GM19238 (cell line): Measurements from ENCODE around the gene ZNF519.

Source experiments
- DNase-seq: peaks from one replicate; pipeline ENCODE4 v3.0.0; 2011; ENCODE audit warnings: low spot score; ENCODE audit not compliant: insufficient read length

ZNF519 gene

DNA sequence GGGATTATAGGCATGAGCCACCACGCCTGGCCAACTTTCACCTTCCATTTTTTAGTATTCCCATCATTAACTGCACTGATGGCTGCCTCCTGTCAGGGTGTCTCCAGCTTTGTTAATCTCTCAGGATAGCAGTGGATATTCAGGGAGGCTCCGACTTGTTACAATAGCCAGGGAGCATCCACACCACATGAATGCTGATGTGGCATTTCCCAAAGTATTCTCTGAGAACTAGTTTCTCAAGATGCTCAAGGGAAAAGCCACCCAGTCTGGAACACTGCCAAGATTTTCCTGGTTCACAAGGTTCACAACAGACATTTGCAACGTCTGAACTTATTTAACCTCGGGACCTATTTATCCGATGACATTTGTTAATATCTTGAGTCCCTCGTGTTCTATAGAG, 33.8 kb downstream of the ZNF519 start:
- DNase-seq, result no peak

GRCh38 chr18:14097761-14098160, 34.5 kb downstream of the ZNF519 start:
- DNase-seq, result no peak

GRCh38 chr18:14093307-14093915, 38.8 kb downstream of the ZNF519 start:
- DNase-seq, result no peak

GRCh38 chr18:14092625-14093306, 39.5 kb downstream of the ZNF519 start:
- DNase-seq, result no peak

- DNase-seq, result no peak
Observed at GRCh38 chr18:14089781-14090180, 42.5 kb downstream of the ZNF519 start.

GRCh38 chr18:14089191-14089590, 43.0 kb downstream of the ZNF519 start:
- DNase-seq, result no peak

- peak; percentile 5 for DNase-seq
Observed at GRCh38 chr18:14086458-14087231, 45.6 kb downstream of the ZNF519 start.

GRCh38 chr18:14085770-14086457, 46.3 kb downstream of the ZNF519 start:
- DNase-seq, result no peak

- no peak for DNase-seq
Observed at GRCh38 chr18:14075196-14075595, 57.0 kb downstream of the ZNF519 start.

DNA sequence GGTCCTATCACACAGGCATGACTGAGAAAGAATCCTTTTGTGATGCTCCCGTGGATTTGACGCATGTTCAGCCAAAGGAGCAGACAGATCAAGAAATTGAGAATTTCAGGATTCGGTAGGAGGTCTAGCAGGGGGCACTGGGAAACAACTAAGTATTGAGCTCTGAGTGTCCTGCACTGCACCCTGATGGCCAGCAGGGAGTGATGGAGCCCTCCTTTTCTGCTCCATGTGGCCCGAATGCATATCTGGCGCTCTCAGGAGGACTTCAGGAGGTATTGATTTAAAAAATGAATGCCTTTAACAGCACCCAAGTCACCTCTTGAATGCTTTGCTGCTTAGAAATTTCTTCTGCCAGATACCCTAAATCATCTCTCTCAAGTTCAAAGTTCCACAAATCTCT, 58.0 kb downstream of the ZNF519 start:
- no peak for DNase-seq

DNA sequence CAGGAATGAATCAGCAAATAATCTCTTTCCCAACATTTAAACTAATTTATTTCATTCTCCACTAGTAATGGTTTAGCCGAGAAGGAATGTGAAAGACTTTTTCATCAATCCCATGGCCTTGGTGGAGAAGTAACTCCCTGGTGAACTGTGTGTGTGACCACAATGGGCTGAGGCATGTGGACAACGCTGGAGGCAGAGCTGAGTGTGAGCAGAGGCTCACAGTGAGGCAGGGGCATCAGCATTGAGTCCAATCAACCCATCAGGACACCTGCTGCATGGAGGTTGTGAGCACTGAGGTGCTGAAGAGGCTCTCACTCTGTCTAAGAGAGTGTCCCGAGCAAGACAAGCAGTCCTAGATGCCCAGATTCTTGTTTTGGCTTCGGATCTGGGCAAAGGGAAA, 78.6 kb downstream of the ZNF519 start:
- no peak for DNase-seq
